ENCODE measurements around the gene TNMD.

The TNMD gene

GRCh38 chrX:100643956-100644860 lies 59.5 kb downstream of the TNMD start, which contains the start of gene SRPX2:
Gene SRPX2, plus strand, starts transcription at chrX:100644199. Its CDS starts 2,124 bp downstream, at chrX:100646323.
- no peak for DNase-seq (ENCODE audit: insufficient read length, low spot score)
- FAIRE-seq, result no peak

DNA sequence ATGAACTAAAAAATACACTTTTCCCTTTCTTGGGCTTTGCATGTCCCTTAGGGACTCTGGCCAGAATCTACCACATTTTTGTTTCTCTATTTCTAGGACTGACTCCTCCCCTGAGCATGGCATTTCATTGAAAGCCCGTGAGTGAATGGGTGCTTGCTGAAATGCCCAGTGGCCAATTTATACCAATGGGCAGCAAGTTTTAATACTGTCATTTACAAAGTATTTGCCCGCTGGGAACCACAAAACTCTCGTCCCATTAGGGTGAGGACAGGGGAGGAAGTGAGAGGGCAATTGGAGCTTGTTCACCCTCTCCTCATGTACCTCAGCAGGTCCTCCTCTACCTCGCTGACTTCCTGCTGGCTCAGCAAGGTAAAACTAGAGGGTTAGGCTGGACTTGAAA lies 60.4 kb downstream of the TNMD start:
- DNase-seq (ENCODE audit: insufficient read length, low spot score) (no peak), FAIRE-seq (no peak)

DNA sequence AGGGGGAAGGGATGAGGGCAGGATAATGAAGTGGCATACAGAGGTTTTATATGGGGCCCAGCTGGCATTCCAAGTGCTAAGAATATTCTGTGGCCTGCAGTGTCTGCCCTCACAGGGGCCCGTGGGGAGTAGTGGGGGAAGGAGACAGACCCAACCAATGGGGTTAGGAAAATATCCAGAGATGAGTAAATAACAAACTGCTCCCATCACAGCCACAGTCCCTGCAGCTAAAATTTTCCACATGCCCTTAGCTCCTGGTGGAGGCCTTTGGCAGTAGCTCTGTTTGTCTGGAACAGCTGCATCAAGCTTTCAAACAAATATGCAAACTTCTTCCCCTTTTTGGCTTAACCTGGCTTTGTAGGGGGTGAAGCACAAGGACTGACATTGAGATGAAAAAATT lies 62.4 kb downstream of the TNMD start:
- no peak for FAIRE-seq

DNA sequence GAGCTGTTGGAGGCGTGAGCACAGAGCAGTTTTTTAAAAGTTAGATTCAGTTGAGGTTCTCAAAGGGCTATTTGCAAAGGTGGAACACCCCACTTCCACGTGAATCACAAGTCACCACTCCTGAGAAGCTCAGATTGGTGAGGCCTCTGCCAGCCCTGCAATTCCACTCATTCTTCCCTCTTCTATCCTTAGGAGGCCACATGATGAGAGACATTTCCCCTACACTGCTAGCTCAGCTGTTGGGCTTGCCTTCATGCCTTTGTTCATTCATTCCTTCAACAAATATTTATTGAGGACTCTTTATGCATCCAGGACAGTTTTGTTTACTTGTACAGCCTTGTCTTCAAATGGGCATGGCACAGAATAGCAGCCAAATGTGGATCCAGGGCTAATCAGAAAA lies 63.0 kb downstream of the TNMD start:
- FAIRE-seq (no peak), DNase-seq (ENCODE audit: insufficient read length, low spot score) (no peak)

More for the DNA sequence above, 62.4 kb downstream of the TNMD start:
- DNase-seq (ENCODE audit: insufficient read length, low spot score), result no peak

- FAIRE-seq (no peak), DNase-seq (ENCODE audit: insufficient read length, low spot score) (no peak)
These were observed 64.0 kb downstream of the TNMD start for GRCh38 chrX:100648458-100649417.

All from GM19239 (cell line).